Iris pigment epithelial cell (primary cell): ENCODE measurements around the gene P4HB.

ENCODE experiments used
- DNase-seq: peaks from one replicate; pipeline ENCODE4 v3.0.0-alpha.2; 2011; ENCODE audit warnings: low read depth

The P4HB gene

GRCh38 chr17:81868674-81869220, 8.4 kb upstream of the P4HB start:
- DNase-seq = peak; percentile 93

GRCh38 chr17:81867991-81868673, 7.8 kb upstream of the P4HB start:
- no peak for DNase-seq

DNA sequence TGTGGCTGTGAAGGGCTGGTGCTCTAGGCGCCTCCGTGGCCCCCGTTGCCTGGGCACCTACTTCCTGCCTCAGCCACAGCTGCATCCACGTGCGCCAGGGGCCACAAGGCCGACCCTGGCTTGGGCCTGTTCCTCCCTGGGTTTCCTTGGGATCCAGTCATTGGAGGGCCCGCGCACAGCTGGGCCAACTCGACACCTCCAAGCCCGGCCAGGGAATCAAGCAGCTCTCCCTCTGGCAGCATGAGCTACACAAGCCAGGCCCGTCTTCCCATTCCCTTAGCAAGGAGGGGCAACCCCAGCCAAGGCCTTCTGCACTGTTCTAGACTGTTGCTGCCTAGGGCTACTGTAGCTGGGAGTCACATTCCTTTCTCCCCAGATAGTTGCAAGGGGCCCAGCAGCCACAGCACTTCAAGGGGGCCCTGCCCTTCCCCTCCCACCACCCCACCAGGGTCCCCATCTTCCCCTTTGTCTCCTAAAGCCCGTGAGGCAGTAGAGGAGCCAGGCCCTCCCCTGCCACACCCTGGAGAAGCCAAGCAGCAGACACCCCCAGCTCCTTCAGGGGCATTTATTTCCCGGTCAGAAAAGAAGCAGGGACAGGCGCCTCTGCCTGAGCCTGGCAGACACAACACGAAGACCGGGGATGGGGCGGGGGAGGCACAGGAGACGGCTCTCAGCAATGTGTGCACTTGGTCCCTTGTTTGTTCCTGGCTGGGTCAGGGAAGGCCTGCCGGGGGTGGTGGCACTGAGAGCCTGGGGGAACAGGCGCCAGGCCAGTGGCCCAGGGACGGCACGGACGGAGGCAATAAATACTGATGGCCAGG, 7.0 kb upstream of the P4HB start:
- peak; percentile 58 for DNase-seq

DNA sequence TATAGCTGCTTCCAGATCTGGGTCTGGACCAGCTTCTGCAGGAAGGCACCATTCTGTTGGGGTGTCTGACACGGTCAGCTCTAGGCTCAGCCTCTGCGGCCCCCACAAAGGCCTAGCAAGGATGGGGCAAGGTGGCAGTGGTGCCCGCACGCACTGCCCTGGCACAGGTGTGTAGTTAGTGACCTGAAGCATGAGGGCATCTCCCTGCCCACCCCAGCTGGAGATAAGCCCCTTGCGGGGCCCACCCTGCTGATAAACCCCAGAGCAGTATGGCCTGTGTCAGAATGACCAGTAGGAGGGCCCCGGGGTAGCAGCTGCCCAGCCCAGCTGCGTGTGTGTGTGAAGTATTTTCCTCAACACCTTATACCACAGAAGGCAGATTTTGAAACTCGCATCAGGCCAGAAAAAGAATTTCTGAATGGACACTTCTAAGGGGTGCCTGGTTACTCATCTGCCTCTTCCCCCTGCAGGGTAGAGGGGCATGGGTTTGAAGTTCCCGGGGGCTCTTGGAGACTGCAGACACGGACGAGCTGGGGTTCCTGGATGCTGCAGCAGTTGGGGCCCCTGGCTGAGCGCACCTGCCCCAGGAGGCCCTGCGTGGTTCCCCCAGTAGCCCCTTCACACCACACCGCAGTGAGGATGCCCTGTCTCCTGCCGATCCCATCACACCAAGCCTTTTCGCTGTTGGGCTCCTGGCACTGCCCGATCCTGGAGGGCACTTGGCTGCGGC, 6.3 kb upstream of the P4HB start:
- DNase-seq = peak; percentile 24

DNA sequence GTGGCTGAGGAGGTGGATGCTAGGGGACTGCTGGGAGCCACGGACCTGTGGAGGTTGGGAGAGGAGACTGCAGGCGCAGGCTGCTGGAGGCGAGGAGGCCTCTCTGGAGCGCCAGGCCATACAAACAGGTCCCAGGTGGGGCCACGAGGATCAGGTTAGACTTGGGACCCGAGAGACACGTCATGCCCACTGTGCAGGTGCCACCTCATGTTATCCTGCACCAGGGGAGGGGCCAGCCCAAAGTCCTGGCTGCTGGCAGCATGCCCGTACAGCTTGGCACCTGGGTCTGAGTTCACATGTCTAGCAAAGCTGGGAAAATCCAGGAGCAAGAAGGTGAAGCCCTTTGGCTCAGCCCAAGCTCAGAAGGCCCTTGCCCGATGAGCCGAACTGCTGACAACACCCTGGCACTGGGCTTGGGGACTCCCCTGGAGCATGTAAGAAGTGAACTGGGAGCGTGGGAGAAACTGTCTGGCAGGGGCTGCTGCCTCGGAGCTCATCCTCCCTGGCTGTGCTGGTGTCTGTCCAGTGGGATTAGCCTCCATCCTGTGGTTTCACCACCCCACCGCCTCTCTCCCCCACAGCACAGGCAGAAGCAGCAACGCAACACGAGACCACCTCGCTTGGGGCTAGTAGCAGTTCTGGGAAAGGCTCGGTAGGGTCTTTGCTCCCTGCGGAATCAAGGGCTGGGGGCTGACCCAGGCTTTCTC, 5.6 kb upstream of the P4HB start:
- peak; percentile 44 for DNase-seq

DNA sequence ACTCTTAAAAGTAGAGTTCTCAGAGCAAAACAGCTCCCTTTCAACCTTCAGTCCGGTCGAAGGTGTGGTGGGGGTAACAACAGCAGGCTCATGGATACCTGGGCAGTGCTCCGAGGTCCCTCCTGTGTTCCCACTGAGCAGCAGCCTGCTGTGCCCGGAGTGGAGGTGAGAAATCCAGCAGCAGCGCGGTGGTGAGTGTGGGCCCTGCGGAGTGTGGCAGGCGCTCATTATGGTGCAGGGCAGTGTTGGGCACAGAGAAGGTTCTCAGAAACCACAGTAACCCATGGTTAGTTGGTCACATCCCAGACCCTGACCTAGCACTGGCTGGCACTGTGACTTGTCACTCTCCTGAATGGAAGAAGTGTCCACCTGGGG, 5.0 kb upstream of the P4HB start:
- no peak for DNase-seq

DNA sequence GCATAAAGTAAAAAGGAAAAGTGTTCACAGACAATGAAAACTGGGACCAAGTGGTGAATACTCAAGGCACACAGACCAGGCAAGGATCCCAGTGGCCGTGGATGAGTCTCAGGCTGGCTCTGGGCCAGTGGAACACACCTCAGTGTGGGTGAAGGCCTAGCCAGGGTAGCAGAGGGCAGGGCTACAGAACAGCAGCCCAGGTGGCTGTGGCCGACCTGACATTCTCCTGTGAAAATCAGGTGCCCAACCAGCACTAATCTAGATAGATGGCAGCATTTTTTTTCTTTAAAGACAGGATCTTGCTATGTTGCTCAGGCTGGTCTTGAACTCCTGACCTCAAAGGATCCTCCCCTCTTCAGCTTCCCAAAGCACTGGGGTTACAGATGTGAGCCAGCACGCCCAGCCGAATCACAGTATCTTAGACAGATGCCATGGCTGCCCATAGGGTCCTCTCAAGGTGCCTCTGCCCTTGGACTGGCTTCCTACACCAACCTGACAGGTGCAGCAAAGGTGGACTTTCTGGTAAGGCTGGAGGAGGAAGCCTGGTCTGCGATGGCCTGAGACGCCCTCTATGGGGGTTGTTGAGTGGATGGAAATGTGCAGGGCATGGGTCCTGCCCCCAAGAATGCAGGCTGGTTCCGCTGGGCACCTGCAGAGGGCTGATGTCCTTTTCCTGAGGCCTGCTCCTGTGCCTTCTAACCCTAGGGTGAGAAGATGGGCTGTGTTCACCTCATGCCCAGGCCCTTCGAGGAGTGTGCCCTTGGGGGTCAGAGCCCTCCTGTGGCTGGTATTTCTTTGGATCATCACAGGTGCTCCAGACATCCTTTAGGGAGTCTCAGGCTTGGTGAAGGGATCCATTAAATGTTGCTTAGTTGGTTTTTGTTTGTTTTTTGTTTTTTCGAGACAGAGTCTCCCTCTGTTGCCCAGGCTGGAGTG, 3.8 kb upstream of the P4HB start:
- DNase-seq = no peak

DNA sequence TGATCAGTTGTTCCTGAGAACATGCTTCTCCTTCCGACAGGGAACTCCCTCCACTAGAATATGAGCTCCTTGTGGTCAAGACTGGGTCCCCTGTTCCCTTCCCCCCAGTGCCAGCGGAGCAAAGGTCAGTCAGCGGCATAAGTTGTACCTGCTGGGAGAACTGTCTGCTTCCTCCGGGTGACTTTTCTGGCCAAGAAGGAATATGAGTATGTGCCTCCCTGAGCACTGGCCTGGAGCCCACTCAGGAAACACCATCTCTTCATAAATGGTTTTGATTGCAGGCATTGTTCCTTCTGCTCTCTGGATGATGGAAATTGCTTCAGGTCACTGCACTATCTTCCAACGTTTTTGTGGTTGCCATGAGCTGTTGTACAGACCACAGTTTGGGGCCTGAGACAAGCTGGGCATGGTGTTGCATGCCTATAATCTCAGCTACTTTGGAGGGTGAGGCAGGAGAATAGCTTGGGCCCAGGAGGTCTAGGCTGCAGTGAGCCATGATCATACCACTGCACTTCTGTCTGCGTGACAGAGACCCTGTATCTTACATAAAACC, 2.9 kb upstream of the P4HB start:
- DNase-seq = no peak

DNA sequence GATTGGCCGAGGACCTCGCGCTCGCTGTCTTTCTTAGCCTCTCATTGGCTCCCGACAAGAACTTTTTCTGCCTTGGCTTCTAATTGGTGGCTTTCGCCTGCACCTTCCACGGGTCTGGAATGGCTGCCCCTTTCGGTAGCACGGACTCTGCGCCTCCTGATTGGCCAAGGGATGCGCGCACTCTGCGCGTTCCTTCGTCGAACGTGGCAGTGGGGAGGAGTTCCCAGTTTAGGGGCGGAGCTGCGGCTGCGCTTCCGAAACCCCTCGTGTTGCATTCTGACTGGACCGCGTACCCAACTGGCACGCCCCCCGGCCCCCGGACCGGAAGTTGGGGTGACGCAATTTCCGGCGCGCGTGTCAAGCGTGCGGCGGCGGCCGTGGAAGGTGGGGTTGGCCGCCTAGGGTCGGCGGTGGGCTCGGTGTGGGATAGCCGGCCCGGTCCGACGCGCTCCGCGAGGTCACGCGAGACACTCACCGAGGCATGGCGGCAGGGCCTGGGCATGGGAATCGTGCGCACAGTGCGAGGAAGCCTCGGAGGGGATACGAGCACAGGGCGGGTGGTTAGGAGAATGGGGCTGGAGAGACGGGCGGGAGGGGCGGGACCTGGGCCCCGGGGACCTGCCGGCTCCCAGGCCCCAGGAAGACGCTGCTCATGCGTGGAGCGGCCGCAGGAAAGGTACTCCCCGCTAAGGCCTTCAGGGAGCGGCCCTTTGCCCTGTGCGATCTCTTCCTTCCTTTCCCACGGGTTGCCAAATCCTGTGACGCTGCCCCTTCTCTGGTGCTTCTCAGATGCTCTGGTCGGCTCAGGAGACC, 627 bp upstream of the P4HB start:
- peak; percentile 100 for DNase-seq

DNA sequence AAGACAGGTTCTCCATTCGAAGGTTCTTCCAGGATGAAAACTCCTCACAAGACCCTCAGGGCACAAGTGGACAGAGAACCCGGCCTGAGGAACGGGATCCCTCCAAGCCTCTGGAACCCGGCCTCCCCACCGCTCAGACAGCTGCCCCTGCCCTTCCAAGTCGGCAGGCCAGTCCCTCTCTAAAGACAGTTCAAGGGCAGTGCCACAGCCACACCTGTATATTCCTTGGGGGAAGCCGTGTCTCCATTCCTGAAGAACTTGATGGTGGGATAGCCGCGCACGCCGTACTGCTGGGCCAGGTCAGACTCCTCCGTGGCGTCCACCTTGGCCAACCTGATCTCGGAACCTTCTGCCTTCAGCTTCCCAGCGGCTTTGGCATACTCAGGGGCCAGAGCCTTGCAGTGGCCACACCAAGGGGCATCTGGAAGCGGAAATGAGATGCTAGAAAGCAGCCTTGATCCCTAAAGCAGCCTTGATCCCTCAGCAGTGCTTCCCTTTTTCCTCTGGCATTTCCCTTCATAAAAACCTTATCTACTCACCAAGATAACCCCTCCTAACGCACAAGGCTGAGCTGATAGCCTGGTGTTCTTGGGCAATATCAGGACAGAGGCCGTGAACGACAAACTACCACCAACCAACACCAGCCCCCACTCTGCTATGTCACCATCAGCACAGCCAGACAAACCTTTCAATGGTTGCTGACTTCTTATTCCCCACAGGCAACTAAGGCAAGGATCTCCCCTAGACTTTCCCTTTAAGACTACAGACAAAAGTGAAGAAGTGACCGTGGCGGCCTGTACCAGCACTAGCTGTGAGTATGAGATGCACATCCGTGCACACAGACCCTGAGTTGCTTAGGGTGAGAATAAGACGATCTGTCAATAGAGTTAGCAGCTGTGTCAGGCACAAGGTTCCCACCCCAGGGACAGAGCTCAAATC, 1.1 kb downstream of the P4HB start:
- peak; percentile 39 for DNase-seq

DNA sequence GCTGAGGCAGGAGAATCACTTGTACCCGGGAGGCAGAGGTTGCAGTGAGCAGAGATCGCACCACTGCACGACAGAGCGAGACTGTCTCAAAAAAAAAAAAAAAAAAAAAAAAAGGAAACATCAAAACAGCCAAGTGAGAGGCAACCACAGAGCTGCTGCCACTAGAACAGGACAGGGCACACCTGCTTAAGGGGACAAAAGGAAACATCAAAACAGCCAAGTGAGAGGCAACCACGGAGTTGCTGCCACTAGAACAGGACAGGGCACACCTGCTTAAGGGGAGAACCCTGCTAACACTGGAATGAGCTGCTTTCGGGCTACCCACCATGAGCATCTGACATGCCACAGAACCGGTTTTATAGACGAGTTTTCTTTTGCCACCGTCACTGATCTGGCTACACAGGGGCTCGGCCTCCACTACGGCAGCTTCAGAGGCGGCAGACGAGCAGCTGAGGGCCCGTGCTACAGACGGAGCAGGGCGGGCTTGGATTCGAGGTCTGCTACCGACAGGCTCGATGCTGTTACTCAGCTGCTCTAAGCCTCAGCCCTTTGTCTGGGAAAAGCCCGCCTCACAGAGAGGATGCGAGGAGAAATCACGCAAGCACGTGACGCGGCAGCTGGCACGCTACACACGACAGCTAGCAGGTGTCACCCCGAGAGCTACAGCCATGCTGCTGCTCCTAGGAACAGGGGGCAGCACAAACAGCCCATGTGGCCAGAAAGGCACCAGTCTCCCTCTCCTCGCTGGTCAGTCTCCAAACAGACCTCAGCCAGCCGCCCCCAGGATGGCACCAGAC, 2.0 kb downstream of the P4HB start:
- DNase-seq = no peak

- no peak for DNase-seq
Observed at GRCh38 chr17:81854974-81855774, 5.2 kb downstream of the P4HB start.

- no peak for DNase-seq
Observed at GRCh38 chr17:81852237-81852636, 8.1 kb downstream of the P4HB start.

DNA sequence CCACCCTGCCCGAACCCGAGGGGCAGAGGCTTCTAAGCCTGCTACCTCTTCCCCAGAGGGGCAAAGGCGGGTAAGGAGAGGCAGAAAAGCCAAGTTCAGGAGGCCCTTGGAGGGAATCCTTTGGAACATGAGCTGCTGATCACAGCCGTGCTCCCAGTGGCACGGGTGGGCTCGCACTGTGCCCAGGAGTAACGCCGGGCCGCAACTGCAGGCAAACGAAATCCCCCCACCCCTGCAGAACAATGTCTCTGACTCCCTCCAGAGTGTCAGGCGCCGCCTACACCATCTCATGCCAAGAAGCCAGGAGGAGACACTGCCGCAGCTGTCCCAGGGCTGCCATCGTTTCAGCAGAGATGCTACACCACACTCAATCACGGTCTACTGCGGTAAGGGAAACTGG, 8.9 kb downstream of the P4HB start:
- no peak for DNase-seq

GRCh38 chr17:81849457-81849856, 10.9 kb downstream of the P4HB start:
- no peak for DNase-seq

GRCh38 chr17:81846743-81847689, 13.3 kb downstream of the P4HB start:
- peak; percentile 30 for DNase-seq
